Cardiac fibroblast (primary cell): Measurements from ENCODE around the gene NT5DC2.

Experiments
- DNase-seq, 2 donors: peaks; one replicate each; pipeline versions ENCODE4 v3.0.0 to v3.0.0-alpha.2; 2010; ENCODE audit warnings: low read depth in 2 of 2
- H3K4me3 ChIP-seq, 2 donors: replicated peaks in 1 of 2; 1 replicate in 1 of 2; 2 replicates in 1 of 2; pipeline ENCODE4 v1.5.1; 2011; ENCODE audit warnings: low read depth in 2 of 2, low read length in 2 of 2, mild to moderate bottlenecking in 2 of 2, moderate library complexity in 1 of 2
- TF ChIP-seq, protein P1 (sequence below): IDR thresholded peaks from one replicate; pipeline ENCODE4 v1.5.1; 2011; ENCODE audit warnings: low read depth, mild to moderate bottlenecking, low read length, inconsistent platforms

The NT5DC2 gene

DNA sequence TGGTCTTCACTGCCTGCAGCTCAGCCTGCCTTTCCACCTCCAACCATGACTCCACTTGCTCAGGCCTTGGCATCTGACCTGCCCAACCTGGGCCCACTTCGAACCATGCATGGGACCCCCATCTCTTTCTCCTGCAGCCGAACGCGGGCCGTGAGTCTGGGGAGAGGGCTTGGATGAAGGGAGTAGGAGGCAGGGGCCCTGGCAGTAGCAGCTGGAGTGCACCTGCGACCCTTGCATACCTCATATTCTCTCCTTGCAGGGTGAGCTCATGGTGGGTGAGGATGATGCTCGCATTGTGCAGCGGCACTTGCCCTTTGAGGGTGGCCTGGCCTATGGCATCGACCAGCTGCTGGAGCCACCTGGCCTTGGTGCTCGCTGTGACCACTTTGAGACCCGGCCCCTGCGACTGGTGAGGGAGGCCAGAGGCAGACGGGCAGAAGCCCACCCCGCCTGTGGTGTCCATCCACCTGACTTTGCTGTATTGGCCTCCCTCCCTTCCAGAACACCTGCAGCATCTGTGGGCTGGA, 13.5 kb downstream of the NT5DC2 start:
- no peak overlapping the region for H3K4me3 ChIP-seq
- TF ChIP-seq, protein P1, sequence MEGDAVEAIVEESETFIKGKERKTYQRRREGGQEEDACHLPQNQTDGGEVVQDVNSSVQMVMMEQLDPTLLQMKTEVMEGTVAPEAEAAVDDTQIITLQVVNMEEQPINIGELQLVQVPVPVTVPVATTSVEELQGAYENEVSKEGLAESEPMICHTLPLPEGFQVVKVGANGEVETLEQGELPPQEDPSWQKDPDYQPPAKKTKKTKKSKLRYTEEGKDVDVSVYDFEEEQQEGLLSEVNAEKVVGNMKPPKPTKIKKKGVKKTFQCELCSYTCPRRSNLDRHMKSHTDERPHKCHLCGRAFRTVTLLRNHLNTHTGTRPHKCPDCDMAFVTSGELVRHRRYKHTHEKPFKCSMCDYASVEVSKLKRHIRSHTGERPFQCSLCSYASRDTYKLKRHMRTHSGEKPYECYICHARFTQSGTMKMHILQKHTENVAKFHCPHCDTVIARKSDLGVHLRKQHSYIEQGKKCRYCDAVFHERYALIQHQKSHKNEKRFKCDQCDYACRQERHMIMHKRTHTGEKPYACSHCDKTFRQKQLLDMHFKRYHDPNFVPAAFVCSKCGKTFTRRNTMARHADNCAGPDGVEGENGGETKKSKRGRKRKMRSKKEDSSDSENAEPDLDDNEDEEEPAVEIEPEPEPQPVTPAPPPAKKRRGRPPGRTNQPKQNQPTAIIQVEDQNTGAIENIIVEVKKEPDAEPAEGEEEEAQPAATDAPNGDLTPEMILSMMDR: no peak
- DNase-seq: no peak

DNA sequence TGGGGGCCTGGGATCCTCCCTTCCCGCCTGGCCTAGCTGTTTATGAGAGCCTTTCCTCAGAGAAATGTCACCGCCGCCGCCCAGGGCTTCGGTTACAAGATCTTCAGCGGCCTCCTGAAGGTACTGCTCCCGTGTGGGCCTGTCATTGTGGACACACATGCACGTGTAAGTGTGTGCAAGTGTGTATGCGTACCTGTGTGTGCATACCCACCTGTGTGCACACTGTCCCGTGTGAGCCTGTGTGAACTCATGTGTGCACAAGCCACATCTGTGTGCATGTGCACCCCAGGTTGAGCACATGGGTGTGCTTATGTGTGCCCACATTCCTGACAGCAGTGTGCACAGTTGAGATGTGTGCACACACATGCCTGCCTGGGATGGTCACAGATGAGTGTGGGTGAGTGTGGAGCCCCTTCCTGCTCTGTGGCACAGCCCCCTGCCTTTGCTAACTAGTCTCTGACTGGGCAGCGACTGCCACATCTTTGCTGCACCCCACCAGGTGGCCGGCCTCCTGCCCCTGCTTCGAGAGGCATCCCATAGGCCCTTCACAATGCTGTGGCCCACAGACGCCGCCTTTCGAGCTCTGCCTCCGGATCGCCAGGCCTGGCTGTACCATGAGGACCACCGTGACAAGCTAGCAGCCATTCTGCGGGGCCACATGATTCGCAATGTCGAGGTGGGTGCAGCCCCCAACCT, 14.1 kb downstream of the NT5DC2 start:
- TF ChIP-seq, protein P1: no peak
- no peak overlapping the region for H3K4me3 ChIP-seq
- no peak for DNase-seq

DNA sequence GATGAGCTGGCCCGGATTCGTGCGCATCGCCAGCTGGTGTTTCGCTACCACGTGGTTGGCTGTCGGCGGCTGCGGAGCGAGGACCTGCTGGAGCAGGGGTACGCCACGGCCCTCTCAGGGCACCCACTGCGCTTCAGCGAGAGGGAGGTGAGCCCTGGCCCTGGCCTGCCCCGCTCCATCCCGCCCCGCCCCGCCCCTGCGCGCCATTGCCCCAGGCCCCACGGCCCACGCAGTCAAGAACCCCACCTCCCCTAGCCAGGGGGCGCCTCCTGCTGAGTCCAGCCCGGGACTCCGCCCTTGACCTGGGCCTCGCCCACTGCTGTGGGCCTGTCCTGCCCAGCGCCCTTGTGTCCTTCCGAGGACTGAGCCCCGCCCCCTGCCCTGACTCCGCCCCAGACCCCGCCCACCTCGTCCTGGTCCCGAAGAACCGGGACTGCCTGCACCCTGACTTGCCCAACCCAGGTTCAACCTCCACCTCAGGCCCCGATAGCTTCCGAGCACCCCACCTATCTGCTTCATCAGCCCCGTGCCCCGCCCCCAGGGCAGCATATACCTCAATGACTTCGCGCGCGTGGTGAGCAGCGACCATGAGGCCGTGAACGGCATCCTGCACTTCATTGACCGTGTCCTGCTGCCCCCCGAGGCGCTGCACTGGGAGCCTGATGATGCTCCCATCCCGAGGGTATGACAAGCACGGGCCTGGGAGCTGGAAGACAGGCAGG, 14.8 kb downstream of the NT5DC2 start:
- TF ChIP-seq, protein P1: no peak
- no peak for DNase-seq
- peak overlapping the region in 1 of 2 donors; percentile 30 for H3K4me3 ChIP-seq

DNA sequence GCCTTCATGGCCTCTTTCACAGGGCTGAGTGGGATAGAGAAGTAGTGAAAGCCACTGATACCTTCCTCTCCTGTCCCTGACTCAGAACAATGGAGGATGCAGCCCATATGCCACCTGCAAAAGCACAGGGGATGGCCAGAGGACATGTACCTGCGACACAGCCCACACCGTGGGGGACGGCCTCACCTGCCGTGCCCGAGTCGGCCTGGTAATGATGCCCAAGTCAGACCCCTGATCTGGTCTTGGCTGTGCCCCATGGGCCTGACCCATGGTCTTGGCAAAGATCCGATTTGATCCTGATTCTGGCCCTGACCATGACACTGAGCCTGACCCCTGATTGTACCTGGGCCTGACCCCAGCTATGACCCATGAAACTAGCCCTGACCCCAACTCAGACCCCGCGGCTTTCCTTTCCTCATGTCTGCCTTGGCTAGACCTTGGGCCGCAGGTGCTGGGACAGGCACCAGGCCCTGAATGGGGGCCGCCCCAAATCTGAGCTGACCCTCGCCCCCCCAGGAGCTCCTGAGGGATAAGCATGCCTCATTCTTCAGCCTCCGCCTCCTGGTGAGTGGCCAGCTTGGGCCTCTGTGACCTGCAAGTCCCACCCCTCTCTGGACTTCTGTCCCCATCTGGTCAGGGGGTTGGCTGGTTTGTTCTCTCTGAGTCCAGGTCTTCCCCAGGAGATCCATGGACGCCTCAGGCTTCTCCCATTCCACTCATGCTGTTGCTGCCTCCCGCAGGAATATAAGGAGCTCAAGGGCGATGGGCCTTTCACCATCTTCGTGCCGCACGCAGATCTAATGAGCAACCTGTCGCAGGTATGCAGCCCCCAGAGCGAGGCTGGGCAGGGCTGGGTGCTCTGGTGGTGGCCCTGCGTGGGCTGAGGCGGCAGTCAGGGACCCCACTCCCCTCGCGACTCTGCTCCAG, 15.6 kb downstream of the NT5DC2 start:
- no peak for DNase-seq
- H3K4me3 ChIP-seq: no peak overlapping the region
- TF ChIP-seq, protein P1: no peak

DNA sequence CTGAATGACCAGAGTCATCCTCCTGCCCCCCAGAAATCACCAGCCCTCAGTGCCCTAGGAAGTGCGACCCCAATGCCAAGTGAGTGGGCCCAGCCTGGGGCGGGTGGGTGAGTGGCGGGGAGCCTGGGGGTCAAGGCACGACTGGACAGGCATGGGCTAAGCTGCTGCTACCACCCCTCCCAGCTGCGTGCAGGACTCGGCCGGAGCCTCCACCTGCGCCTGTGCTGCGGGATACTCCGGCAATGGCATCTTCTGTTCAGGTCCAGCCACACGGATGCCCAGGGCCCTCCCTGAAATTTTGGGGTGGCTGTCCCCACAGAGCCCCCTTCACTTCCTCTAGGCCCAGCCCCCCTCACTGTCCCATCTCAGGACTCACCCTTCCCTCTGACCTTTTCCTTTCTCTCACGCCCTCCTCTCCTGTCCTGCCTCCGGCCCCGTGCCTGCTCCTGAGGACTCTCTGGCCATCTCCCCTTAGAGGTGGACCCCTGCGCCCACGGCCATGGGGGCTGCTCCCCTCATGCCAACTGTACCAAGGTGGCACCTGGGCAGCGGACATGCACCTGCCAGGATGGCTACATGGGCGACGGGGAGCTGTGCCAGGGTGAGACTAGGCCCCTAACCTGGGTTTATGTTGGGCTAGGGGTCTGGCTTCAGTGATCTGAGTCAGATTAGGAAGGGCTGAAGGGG, 17.0 kb downstream of the NT5DC2 start:
- TF ChIP-seq, protein P1: no peak
- DNase-seq: no peak
- no peak overlapping the region for H3K4me3 ChIP-seq

DNA sequence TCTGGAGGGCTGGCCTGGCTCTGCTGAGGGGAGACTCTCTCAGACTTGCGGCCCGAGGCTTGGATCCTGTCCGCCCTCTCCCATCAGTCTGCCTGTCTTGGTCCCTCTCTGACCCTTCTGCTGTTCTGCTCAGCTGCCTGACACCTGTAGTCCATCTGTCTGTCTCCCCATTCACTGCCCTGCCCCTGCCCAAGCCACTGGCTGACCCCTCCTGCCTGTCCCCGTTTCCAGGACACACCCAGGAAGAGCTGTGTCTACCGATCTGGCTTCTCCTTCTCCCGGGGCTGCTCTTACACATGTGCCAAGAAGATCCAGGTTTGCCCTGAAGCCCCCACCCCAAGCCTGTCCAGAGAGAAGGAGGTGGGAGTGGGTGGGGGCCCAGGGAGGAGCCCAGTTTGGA, 18.5 kb downstream of the NT5DC2 start:
- TF ChIP-seq, protein P1: no peak
- H3K4me3 ChIP-seq: no peak overlapping the region
- DNase-seq: no peak
